ENCODE results near the gene RNF213. TPM values are rescaled to one million over a fixed set of nuclear protein-coding genes. Genes with fewer than 3 reads are reported as not detected.

RNF213 gene
- total RNA-seq, 1 experiment from 2014 or later, result 70.5 TPM

GRCh38 chr17:80327518-80327917, 66.9 kb downstream of the RNF213 start:
- Mint-ChIP-seq H3K27me3 (ENCODE audit: low read depth) (no peaks in the 10 kb centered on the region), H3K9me3 (peaks cover 8% of the 10 kb centered on the region), H3K4me3 (no peak overlapping the region), H3K27ac (no peak overlapping the region), H3K36me3 (peaks cover 71% of the 10 kb centered on the region), H3K4me1 (no peaks in the 10 kb centered on the region)
- TF ChIP-seq CREB1 (CRISPR knock-in tag; IDR thresholded peaks at IDR 0.05), result no peak
- TF ChIP-seq SP1 (CRISPR knock-in tag; conservative IDR thresholded peaks at IDR 0.05), result no peak
- no peak for TF ChIP-seq ZNF121 (CRISPR knock-in tag; IDR thresholded peaks at IDR 0.05)
- TF ChIP-seq GRHL2 (CRISPR knock-in tag; IDR thresholded peaks at IDR 0.05; ENCODE audit: insufficient replicate concordance, severe bottlenecking), result no peak
- TF ChIP-seq MYBL2 (CRISPR knock-in tag; IDR thresholded peaks at IDR 0.05), result no peak
- no peak for TF ChIP-seq USF2 (CRISPR knock-in tag; IDR thresholded peaks at IDR 0.05)
- no peak for TF ChIP-seq PREB (CRISPR knock-in tag; IDR thresholded peaks at IDR 0.05; ENCODE audit: borderline replicate concordance)
- no peak for TF ChIP-seq CTCF (IDR thresholded peaks at IDR 0.05)
- no peak for TF ChIP-seq MXD4 (CRISPR knock-in tag; IDR thresholded peaks at IDR 0.05; ENCODE audit: borderline replicate concordance)
- no peak for TF ChIP-seq IRF2 (CRISPR knock-in tag; IDR thresholded peaks at IDR 0.05; ENCODE audit: borderline replicate concordance, low read depth)
- TF ChIP-seq ZMAT4 (CRISPR knock-in tag; IDR thresholded peaks at IDR 0.05), result no peak
- TF ChIP-seq ZNF425 (CRISPR knock-in tag; conservative IDR thresholded peaks at IDR 0.05), result no peak
- TF ChIP-seq ZBTB43 (CRISPR knock-in tag; IDR thresholded peaks at IDR 0.05), result no peak
- TF ChIP-seq E2F5 (CRISPR knock-in tag; IDR thresholded peaks at IDR 0.05), result no peak
- TF ChIP-seq TEAD1 (CRISPR knock-in tag; IDR thresholded peaks at IDR 0.05), result no peak
- TF ChIP-seq MLX (CRISPR knock-in tag; IDR thresholded peaks at IDR 0.05), result no peak
- TF ChIP-seq MAX (CRISPR knock-in tag; IDR thresholded peaks at IDR 0.05), result no peak
- DNase-seq (ENCODE audit: low spot score), result no peak
- ATAC-seq, result no peak
- POLR2A ChIA-PET, result no interaction called here
- CTCF ChIA-PET, result no interaction called here

Data from WTC11 (cell line).